ENCODE measurements around the gene ALDH3B1.

The ALDH3B1 gene

DNA sequence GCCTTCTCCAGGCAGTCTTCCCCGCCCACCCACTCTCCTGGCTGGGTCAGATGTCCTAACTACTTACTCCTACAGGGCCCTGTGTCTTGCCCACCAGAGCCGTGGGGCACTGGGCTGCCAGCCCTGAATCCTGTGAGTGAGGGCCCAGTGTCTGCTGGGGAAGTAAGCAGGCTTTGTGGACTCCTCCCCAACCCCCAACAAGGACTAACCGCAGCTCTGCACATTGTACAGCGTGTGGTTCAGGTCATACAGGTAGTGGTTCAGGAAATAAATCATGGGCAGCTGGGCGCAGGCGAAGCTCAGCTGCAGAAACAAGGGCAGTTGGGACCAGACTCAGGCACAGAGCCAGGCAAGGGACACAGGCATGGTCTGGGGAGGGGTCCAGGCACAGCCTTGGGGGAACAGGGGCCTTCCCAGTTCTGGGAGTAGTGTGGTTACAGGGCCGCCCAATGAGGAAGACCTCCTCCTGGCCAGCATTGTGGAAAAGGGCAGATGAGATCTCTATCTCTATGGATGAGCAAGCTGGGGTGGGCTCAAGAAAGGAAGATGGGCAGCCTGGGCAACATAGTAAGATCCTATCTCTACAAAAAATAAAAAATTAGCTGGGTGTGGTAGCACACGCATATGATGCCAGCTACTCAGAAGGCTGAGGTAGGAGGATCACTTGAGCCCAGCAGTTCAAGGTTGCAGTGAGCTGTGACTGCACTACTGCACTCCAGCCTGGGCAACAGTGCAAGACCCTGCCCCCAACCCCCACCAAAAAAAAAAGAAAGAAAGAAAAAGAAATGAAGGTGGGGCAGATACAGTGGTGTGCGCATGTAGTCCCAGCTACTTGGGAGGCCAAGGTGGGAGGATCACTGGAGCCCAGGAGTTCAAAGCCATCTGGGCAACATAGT is 11.7 kb upstream of the ALDH3B1 start:
- no peak for DNase-seq

DNA sequence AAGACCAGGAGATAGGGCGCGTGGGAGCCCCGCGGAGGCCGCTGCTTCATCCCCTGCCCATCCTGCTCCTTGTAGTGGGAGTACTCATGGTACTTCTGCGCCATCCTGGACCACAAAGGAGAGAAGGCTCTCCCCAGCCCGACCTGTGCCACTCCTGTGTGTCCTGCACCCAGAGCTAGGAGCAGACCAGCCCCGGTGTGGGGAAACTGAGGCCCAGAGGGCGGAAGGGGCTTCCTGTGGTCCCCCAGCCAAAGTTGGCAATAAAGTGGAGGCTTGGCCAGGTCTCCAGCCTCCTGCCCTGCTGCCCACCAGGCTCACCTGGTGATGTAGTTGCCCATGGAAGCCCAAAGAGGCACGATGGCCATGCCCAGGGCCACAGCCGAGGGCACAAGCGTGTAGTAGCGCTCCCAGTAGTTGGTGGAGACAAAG is 10.9 kb upstream of the ALDH3B1 start:
- no peak for DNase-seq

GRCh38 chr11:67999704-68000103 is 10.4 kb upstream of the ALDH3B1 start:
- no peak for DNase-seq

DNA sequence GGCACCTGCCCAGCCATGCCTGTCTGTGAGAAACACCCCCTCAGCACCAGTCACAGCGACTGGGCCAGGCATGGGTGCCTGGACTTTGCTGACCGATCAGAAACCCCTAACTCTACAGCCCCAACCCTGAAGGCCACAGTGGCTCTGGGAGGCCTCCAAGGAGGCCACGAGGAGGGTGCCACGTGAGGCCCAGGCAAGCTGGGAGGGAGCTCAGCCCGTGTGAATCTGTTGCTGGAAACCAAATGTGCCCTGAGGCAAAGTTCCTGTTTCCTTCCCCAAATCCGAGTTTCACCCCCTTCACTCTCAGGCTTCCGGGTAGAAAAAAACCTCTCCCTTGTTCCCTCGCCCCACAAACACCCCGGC is 7.6 kb upstream of the ALDH3B1 start:
- no peak for DNase-seq

DNA sequence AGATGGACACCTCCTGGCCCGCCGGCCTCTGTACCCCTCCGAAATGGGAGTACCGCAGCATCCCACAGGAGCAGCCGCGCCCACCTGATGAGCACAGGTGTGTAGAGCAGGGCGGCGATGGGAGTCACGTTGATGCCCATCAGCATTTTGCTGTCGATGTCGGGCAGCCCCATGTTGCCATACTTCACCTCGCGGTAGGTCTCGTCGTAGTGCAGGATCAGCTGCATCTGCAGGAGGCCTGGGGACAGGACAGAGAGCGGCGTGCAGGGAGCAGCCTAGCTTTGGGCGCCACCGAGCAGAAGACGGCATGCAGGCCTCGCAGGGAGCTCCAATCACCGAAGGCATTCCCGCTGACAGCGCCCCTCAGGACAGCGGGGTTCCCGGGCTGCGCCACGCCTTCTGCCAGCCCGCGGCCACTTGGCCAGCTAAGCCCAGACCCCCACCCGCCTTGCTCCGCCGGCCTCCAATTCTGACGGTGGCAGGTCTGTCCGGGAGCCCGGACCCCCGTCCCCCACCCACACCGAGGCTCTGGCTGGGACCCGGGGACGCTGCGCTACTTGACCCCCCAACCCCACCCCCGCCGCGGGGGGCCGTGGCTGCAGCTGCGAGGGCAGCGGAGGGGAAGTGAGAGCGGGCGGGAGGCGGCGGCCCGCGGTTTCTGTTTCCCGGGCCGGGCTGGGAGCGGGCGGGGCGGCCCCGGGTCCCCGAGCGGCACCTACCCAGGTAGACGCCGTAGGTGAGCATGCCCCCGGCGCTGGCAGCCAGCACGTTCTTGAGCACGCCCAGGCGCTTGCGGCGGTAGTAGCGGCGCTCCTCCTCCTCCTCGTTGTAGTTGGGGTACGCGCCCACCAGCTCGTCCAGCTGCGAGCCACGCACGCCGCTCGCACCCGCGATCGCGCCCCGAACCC is 6.9 kb upstream of the ALDH3B1 start:
- DNase-seq: peak; percentile 48 to 52

DNA sequence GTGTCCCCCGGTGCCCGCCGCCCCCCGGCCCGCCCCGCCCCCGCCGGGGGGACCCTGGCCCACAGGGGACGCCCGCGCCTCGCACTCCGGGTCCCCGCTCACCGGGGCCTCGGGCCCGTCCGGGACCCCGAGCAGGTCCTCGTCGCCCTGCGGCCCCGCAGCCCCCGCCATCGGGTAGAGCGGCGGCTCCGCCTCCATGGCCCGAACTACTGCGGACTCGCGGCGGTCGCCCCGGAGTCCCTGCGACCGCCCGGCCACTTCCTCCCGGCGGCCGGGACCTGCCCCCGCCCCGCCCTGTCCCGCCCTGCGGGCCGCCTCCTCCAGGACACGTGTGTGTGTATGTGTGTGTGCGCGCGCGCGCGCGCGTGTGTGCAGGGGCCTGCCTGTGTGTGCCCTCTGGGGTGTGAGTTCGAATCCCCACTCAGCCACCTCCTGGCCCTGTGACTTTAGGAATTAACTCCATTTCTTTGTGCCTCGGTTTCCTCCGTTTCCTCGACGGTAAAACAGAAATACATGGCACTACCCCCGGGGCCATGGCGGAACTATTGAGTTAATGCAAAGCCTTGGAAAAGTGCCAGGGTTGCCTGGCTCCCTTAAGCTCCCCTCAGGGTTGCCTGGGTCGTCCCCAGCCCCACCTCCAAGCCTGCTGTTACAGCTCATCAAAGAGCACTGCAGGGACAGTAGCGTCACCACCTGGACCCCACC is 6.1 kb upstream of the ALDH3B1 start, which contains the start of gene UNC93B1:
UNC93B1 (minus strand) TSS at position 252 of the 705 bp plus-strand sequence; CDS start at position 198, 54 bp downstream.
- DNase-seq: peak; percentile 82 to 88

GRCh38 chr11:68004551-68005335 is 5.4 kb upstream of the ALDH3B1 start:
- no peak for DNase-seq

DNA sequence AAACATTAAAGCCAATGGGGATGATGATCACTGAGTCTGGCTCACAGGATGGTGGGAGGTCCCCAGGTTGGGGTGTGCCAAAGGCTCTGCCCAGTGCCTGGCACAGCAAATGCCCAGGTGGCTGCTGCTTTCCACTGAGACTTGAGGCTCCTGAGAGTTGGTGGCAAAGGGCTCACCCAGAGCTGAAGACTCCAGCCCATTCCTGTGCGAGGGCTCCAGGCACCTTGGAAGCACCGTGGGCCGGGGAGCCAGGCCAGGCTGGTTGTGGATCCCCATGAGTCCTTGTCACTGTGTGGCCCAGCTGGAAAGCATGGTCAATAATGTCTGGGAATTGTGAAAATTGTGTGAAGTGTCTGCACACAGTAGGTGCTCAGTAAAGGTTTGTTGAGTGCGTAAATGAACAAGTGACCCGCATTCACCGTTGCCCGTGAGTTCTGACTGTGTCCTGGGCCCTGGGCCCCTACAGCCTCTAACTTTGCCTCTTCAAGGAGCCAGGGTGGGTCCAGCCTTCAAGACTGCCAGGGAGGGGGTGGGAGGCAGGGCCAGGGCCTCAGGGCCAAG is 3.4 kb upstream of the ALDH3B1 start:
- no peak for DNase-seq

DNA sequence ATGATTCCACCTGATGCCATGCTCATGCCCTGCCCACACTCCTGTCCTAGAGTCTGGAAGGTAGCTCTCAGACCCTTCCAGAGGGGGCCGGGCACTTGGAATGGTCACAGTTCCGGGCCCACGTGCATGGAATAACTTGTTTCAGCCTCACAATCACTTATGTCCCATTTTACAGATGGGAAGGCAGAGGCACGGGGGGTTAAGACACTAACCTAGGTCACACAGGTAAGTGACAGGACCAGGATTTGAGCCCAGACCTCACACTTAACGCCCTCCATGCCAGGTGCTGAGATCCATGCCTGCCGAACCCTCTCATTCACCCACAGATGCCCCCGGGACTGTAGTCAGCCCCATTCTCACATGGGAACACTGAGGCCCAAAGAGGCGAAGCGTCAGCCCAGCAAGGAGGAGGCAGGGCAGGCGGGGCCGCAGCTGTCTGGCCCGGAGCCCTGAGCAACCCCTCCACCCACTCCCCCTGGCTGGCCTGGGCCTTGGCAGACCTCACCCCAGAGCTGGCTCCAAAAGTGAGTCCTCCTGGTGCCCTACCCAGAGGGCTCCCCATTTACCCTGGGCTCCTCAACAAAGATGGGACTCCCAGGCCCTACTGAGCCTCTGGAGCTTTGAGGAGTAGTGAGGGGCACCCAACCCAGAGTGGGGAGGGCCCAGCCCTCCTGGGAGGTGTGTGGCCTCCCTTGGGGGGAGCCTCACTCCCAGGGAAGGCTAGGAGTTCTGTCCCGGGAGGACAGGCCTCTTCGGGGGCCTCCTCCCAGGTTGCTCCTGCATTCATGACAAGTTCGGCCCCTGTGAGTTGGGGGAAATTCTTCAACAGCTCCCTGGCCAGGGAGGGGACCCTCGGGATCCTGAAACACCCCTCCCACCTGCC is 2.4 kb upstream of the ALDH3B1 start:
- DNase-seq: no peak

DNA sequence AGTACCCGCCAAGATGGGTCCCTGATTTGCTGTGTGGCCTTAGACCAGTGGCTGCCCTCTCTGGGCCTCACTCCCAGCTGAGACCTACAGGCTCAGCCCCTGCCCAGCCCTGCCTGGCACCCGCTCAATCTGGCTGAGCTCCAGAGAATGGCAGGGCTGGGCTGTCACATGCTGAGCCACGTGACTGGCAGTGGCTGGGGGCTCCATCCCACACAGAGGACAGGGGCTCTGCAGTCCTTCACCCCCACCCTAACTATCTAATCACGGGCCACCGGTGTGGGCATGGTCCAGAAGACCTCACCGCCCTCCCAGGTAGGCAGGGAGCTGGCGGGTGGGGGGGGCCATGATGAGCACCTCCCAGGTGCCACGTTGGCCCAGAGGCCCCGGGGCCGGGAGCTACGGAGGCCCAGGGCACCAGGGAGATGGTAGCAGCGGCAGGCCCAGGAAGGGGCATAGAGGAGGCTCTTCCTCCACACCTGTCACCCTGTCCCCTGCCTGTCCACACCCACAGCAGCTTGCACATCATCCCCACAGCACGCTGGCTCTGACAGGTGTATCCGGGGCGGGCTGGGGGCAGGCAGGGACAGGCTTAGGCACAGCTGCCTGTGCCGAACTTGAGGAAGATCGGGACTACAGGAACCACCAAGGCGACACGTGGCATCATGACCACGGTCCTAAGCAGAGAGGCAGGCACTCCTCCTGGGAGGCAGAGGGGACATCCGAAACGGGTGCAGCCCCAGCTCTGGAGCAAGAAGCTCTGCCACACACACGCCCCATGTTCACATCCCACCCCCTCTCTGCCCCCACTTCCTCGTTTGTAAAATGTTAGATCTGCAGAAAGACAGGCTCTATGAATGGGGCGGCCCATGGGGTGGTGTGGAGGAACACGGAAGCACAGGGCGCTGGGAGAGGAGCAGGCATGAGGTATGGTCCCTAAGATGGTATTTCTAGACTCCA is 1.5 kb upstream of the ALDH3B1 start:
- DNase-seq: no peak

GRCh38 chr11:68009391-68010089 is 587 bp upstream of the ALDH3B1 start:
- no peak for DNase-seq

DNA sequence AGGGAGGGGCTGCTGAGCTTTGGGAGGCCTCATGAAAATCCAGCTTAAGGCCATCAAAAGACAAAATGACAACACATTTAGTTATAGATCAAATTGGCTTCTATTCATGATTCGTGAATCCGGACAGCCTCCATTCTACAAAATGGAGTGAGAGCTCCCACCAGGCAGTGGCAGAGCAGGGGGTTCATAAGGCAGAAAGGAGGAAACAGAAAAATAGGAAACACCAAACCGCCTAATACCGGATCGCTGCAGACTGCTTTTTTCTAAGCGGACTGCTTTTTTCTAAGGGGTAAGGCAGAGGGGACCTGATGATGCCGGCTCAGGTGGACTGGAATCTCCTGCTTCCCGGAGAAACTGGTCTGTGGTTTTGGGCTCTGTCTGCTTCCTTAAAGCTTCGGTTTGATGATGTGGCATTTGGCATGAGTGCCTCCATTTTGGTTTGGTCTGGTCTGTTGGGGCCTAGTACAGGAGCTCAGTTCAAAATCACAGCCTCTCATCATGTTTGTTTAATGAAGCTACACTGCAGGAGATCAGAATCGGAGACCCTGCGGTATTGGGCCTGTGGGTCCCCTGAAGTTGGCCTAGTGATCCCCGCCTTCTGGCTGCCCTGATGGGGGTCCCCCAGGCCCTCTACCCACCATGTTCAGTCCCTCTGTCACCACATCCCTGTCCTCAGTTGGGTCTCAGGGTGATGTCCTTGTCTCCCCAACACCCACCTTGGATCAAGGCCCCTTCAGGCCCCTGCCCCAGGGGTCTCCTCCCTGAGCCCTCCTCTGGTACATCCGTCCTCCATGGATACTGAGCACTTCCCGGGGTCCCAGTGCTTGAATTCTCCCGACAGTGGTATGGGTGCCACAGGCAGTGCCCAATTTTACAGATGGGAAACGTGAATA is 1.2 kb downstream of the ALDH3B1 start:
- no peak for DNase-seq

GRCh38 chr11:68012044-68012842 is 2.1 kb downstream of the ALDH3B1 start:
- DNase-seq: no peak

DNA sequence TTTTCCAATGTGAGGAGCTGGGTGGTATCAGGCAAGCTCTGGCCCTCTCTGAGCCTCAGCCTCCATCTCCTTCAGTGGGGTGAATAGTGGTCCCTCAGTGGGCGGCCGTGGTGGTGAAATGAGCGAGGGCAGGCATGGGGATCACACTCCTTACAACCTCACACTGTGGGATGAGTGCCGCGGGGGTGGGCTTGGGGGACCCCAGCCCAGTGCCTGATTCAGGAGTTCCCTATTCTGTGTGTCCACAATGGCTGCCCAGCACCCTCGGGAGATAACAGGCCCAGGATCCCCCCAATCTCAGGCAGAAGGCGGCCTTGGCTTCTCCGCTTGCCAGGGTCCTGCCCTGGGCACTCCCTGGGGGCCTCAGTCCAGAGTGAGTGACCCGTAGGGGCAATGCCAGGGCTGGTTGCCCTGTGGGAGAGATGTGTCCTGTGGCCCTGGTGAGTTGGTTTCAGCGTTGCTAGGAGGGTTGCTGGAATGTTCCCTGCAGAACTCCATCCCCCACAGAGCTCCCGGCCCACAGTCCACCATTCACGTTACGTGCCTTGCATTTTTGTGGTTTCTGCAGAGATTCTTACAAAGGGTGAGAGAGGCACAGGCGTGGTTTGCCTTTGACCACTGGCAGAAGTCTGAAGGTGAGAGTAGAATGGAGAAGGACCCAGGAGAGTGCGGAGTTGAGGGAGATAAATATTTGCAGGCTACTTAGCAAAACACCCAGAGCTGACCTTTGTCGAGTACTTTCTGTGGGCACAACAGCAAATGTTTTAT is 2.9 kb downstream of the ALDH3B1 start:
- DNase-seq: no peak

- no peak for DNase-seq
Measured at GRCh38 chr11:68013611-68014156, 3.6 kb downstream of the ALDH3B1 start.
